GM12875 (cell line): ENCODE results near the gene SSR1.
"Not testable (repeated sequence)": the region's sequence is repeated elsewhere in the genome, so short reads cannot be mapped to it uniquely, and the experiment has no call there.

Source experiments
- H3K4me3 ChIP-seq: one replicate; pipeline ENCODE4 v1.5.1; 2011; ENCODE audit warnings: low read depth, low read length, control low read depth
- CTCF ChIP-seq: IDR thresholded peaks from 2 replicates; pipeline ENCODE4 v1.5.1; 2011; ENCODE audit warnings: low read depth, mild to moderate bottlenecking, control low read depth, inconsistent platforms, low read length, moderate library complexity, borderline replicate concordance; ENCODE audit not compliant: insufficient read depth

The SSR1 gene

DNA sequence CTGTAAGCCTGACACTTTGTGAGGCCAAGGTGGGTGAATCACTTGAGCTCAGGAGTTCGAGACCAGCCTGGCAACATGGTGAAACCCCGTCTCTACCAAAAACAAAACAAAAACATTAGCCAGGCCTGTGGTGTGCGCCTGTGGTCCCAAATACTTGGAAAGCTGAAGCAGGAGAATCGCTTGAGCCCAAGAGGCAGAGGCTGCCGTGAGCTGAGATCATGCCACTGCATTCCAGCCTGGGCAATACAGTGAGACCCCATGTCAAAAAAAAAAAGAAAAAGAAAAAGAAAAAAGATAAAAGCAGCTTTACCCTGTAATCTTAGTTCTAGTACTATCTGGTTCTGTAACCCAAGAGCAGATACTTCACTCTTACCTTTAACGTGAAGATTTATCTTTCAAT lies 27.6 kb downstream of the SSR1 start:
- H3K4me3 ChIP-seq = no peak overlapping the region
- no peak for TF ChIP-seq CTCF

DNA sequence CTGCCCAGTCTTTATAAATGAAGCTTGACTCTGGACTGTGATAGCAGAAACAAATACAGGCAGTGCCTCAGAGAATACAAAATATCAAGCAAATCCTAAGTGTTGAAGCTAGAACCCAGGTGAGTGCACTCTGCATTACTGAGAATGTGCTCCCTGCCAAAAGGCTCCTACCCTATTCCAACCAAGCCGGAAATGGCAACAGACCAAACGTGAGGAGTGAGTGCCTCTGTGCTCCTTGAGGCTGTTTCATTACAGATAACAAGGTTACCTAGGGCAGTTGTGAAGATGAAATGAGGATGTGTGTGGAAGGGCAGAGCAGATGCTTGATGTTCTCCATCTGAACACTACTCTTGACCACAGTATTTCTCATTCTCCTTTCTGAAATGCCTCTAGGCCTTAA lies 29.3 kb downstream of the SSR1 start:
- H3K4me3 ChIP-seq = no peak overlapping the region
- no peak for TF ChIP-seq CTCF

DNA sequence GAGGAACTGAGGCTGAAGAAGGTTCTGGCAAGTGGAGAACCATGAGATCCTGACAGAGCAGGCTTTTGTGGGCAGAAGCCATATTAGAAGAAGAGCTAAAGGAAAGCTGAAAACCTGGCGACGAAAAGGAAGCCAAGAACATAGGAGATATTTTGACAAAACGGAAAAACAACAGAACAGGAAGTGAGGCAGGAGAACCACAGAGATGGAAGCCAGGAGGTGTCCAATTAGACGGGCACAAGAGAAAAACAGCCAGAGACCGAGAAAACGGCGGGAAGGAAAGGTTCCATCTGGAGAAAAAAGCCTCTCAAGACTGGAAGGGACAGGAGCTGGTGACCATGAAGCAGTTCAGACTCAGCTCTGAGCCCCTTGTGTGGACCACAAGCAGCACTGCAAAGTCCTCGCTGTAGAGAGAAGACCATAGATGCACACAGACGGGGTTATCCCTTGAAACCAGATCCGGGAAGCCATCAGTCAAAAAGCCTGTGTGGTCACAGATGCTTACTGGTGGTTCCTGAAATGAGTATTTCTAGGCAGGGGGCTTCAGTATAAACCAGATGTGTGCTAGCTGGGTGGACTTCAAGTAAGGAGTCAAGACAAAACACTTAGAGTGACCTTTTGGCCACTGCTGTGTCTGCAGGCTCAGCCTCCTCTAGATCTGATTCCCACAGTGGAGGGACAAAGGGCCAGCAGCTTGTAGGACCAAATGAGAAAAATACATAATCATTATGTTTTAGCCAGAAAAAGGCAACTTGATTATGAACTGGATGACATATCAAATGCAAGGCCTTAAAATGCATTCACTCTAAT lies 30.7 kb downstream of the SSR1 start:
- no peak for TF ChIP-seq CTCF
- H3K4me3 ChIP-seq = no peak overlapping the region

- H3K4me3 ChIP-seq = no peak overlapping the region
- TF ChIP-seq CTCF = no peak
Measured at GRCh38 chr6:7276199-7276524, 36.8 kb downstream of the SSR1 start.

DNA sequence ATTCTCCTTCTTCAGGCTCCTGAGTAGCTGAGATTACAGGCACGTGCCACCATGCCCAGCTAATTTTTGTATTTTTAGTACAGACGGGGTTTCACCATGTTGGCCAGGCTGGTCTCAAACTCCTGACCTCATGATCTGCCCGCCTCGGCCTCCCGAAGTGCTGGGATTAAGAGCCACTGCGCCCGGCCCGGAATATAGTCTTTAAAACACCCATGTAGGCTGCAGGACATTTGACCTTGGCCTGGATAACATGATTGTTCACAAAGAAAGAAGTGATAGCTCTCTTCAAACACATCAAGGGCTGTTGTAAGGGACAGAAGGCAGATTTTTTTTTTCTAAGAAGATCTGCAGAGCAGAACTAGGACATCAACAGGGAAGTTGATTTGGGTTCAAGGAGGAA lies 38.5 kb downstream of the SSR1 start:
- H3K4me3 ChIP-seq = not testable (repeated sequence)

- TF ChIP-seq CTCF = no peak
- H3K4me3 ChIP-seq = no peak overlapping the region
Measured at GRCh38 chr6:7273709-7274108, 39.3 kb downstream of the SSR1 start.

DNA sequence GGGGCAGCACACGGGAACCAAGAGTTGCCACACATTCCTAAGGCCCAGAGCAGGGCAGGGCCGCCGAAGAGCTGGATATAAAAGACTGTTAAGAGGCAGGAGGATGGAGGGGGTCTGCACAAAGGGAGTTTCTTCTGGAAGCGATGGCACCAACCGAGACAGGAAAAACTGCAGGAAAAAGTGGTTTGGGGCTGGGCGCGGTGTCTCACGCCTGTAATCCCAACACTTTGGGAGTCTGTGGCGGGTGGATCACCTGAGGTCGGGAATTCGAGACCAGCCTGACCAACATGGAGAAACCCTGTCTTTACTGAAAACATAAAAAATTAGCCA lies 41.8 kb downstream of the SSR1 start:
- H3K4me3 ChIP-seq = no peak overlapping the region
- TF ChIP-seq CTCF = no peak
